PC-9 (cell line): ENCODE results near the gene AKT1. TPM values are rescaled to one million over a fixed set of nuclear protein-coding genes. Genes with fewer than 3 reads are reported as not detected.

Experiments used
- BruUV-seq: library from RNA; stranded (reverse); fragments of 400-500 nt; replicated peaks from 2 replicates; lab custom pipeline; 2021; lab: Mats Ljungman, UMichigan
- CTCF ChIA-PET: fragments of 300-600 bp; sonication (Branson Sonifier 250); formaldehyde crosslinking; loops from one replicate; lab custom pipeline; 2022; ENCODE audit warnings: antibody characterized with exemption; lab: Charles Lee
- POLR2A ChIA-PET: fragments of 300-600 bp; sonication (Branson Sonifier 250); formaldehyde crosslinking; loops from one replicate; lab custom pipeline; 2022; ENCODE audit warnings: antibody characterized with exemption; ENCODE audit not compliant: unreplicated experiment; lab: Charles Lee
- DNase-seq, 2 experiments: peaks; one replicate each; pipeline versions ENCODE4 v3.0.0 to v3.0.0-alpha.2; 2015 to 2022; ENCODE audit warnings: mixed read lengths in 1 of 2
- H2AFZ ChIP-seq: fragments of 200-600 bp; sonication (generic); 2 replicates; pipeline ENCODE4 v1.8.1; 2017; ENCODE audit warnings: antibody characterized with exemption
- H3F3A ChIP-seq: fragments of 200-600 bp; sonication (generic); 2 replicates; pipeline ENCODE4 v1.8.1; 2017; ENCODE audit warnings: antibody characterized with exemption, mild to moderate bottlenecking, low read depth; ENCODE audit not compliant: insufficient read depth
- H3K27ac ChIP-seq: fragments of 200-600 bp; sonication (generic); 2 replicates; pipeline ENCODE4 v1.6.1; 2016; ENCODE audit warnings: mixed run types
- H3K27me3 ChIP-seq: fragments of 200-600 bp; sonication (generic); 2 replicates; pipeline ENCODE4 v1.6.1; 2016; ENCODE audit warnings: low read depth, mixed run types; ENCODE audit not compliant: insufficient read depth
- H3K36me3 ChIP-seq: fragments of 200-600 bp; sonication (generic); 2 replicates; pipeline ENCODE4 v1.6.1; 2016; ENCODE audit warnings: low read depth, mixed run types
- H3K4me1 ChIP-seq: fragments of 200-600 bp; sonication (generic); replicated peaks from 2 replicates; pipeline ENCODE4 v1.6.1; 2016; ENCODE audit warnings: mixed run types; ENCODE audit not compliant: insufficient read depth
- H3K4me2 ChIP-seq: fragments of 200-600 bp; sonication (generic); 2 replicates; pipeline ENCODE4 v1.6.1; 2017; ENCODE audit warnings: mixed run types
- H3K4me3 ChIP-seq: fragments of 200-600 bp; sonication (generic); 2 replicates; pipeline ENCODE4 v1.6.1; 2016; ENCODE audit warnings: mixed run types
- H3K79me2 ChIP-seq: fragments of 200-600 bp; sonication (generic); 2 replicates; pipeline ENCODE4 v1.6.1; 2017; ENCODE audit warnings: low read depth, mixed run types
- H3K9me2 ChIP-seq: fragments of 200-600 bp; sonication (generic); 2 replicates; pipeline ENCODE4 v1.8.1; 2017; ENCODE audit warnings: mild to moderate bottlenecking; ENCODE audit not compliant: insufficient read depth
- H3K9me3 ChIP-seq: fragments of 200-600 bp; sonication (generic); 2 replicates; pipeline ENCODE4 v1.8.1; 2016; ENCODE audit warnings: low read depth; ENCODE audit not compliant: insufficient read depth
- H4K20me1 ChIP-seq: fragments of 200-600 bp; sonication (generic); 2 replicates; pipeline ENCODE4 v1.8.1; 2017; ENCODE audit not compliant: insufficient read depth
- EZH2 ChIP-seq: fragments of 200-600 bp; sonication (generic); IDR thresholded peaks from 2 replicates; pipeline ENCODE4 v1.8.0; 2017; ENCODE audit warnings: antibody characterized with exemption, low read depth
- intact Hi-C: fragments of 100-400 bp; cut with micrococcal nuclease; formaldehyde crosslinking; loops from one replicate; pipeline ENCODE4 v1.10.0; 2022; ENCODE audit not compliant: unreplicated experiment
- total RNA-seq: library from RNA; stranded (reverse); gene quantifications from 2 replicates; pipeline ENCODE4 v1.2.3, GENCODE V29; 2021
- TF ChIP-seq, protein P1 (sequence below): fragments of 200-600 bp; sonication (generic); conservative IDR thresholded peaks from 2 replicates; pipeline ENCODE4 v1.6.1; 2017; ENCODE audit warnings: mixed run types, antibody characterized with exemption, mild to moderate bottlenecking, moderate library complexity

AKT1 gene
- total RNA-seq, 1 experiment from 2014 or later = 107 TPM

DNA sequence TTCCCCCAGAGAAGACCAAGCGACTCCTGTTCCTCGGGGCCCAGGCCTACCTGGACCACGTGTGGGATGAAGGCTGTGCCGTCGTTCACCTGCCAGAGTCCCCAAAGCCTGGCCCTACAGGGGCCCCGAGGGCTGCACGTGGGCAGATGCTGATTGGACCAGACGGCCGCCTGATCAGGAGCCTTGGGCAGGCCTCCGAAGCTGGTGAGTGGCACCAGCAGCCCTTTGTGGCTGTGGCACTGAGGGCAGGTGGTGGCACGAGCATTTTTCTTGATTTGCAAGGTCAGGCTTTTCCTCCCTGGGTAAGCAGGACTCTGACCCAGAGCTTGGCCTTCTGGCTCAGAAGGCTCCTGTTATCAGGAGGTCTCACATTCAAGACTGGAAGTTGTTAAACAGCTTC is 39.9 kb downstream of the AKT1 start:
- intact Hi-C loops = no loop called here
- Histone ChIP-seq H3K79me2 (peaks cover 38% of the 10 kb centered on the region), H2AFZ (no peak overlapping the region), H3K4me3 (no peak overlapping the region), H3F3A (no peaks in the 10 kb centered on the region; the same call in 1 of the 2 replicates), H3K9me3 (no peaks in the 10 kb centered on the region), H3K4me2 (no peak overlapping the region), H3K36me3 (peaks cover 3% of the 10 kb centered on the region; the same call in 1 of the 2 replicates), H3K4me1 (peaks cover 9% of the 10 kb centered on the region), H3K9me2 (no peaks in the 10 kb centered on the region), H3K27ac (no peak overlapping the region), H4K20me1 (peaks cover 16% of the 10 kb centered on the region), H3K27me3 (no peaks in the 10 kb centered on the region)
- POLR2A ChIA-PET = no interaction called here
- TF ChIP-seq, protein P1, sequence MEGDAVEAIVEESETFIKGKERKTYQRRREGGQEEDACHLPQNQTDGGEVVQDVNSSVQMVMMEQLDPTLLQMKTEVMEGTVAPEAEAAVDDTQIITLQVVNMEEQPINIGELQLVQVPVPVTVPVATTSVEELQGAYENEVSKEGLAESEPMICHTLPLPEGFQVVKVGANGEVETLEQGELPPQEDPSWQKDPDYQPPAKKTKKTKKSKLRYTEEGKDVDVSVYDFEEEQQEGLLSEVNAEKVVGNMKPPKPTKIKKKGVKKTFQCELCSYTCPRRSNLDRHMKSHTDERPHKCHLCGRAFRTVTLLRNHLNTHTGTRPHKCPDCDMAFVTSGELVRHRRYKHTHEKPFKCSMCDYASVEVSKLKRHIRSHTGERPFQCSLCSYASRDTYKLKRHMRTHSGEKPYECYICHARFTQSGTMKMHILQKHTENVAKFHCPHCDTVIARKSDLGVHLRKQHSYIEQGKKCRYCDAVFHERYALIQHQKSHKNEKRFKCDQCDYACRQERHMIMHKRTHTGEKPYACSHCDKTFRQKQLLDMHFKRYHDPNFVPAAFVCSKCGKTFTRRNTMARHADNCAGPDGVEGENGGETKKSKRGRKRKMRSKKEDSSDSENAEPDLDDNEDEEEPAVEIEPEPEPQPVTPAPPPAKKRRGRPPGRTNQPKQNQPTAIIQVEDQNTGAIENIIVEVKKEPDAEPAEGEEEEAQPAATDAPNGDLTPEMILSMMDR = no peak
- TF ChIP-seq EZH2 = no peak
- no peak for DNase-seq
- CTCF ChIA-PET = no interaction called here
- no TSS peak for BruUV-seq

DNA sequence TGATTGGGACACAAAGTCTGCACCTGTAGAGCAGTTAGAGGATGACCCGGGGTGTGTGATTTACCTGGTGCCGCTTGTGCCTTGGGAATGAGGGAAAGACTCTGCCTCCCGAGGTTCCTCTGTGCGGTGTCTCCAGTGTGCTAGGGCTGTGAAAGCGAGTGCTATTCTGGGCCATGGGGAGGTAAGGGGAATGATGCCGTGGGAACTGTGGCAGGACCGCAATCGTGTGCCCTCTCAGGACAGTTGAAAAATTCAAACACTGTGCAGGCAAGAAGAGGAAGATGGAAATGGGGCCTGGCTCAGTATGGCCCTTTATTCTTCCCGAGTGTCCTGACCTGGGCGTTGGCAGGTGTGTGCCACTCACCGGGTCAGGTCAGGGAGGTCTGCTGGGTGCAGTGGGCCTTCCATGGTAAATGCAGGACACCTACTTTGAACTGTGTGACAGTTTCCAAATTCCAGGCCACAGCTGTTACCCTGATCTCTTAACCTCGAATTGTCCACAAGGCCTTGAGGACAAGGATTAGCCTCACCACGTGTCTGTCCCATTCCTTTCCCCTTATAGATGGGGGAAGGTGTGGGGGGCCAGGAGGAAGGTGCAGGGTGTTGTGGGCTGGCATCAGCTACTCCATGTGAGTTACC is 41.2 kb downstream of the AKT1 start:
- peak overlapping the region; percentile 61 for H3K4me3 ChIP-seq
- H2AFZ ChIP-seq = no peak overlapping the region
- no peak overlapping the region for H3K27ac ChIP-seq
- peaks cover 38% of the 10 kb centered on the region for H3K79me2 ChIP-seq
- peak overlapping the region; percentile 88 for H3K4me2 ChIP-seq
- peaks cover 18% of the 10 kb centered on the region for H3K4me1 ChIP-seq
- H3F3A ChIP-seq = peaks cover 7% of the 10 kb centered on the region; the same call in 1 of the 2 replicates
- H3K27me3 ChIP-seq = no peaks in the 10 kb centered on the region
- CTCF ChIA-PET = no interaction called here
- no peak for TF ChIP-seq EZH2
- TF ChIP-seq, protein P1 = no peak
- DNase-seq = no peak
- no peaks in the 10 kb centered on the region for H3K9me2 ChIP-seq
- BruUV-seq = TSS peak; percentile 36
- intact Hi-C loops = loop anchor here (5.0 kb wide), 1 partner anchor 72 kb away; no protein-coding TSS in a partner anchor
- peaks cover 16% of the 10 kb centered on the region for H4K20me1 ChIP-seq
- POLR2A ChIA-PET = interaction anchor here (0.7 kb wide), 1 partner anchor 547 kb away, joined by 7 read pairs; no protein-coding TSS in a partner anchor
- no peaks in the 10 kb centered on the region for H3K9me3 ChIP-seq
- peaks cover 3% of the 10 kb centered on the region; the same call in 1 of the 2 replicates for H3K36me3 ChIP-seq

DNA sequence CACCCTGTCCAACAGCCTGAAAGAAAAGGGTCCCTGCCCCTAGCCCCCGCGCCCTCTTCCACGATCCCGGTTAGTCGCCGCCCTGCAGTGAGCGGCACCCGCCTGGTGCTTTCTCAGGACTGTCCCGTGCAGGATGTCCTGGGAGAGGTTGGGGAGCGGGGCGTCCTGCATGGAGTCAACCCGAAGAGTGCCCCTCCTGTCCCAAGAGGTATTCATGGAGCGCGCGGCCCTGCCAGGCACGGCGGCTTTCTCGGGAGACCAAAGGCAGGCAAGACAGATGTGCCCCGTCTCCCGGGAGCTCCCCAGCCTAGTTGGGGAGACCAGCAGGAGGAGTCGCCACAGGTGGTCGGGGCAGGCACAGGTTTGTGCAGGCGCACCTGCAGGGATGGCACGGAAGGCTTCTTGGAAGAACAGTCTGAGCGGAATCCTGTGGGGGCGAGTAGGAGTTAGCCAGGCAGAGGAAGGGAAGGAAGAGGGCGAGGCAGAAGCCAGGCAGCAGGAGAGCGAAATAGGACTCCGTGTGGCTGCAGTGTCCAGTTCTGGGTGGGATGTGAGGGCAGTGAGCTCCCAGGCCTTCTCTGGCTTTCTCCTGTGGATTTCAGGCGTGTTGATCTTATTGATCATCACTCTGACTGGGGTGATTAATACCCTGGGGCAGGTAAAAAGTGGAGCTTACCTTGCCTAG is 41.9 kb downstream of the AKT1 start:
- H3K9me2 ChIP-seq = no peaks in the 10 kb centered on the region
- H3K79me2 ChIP-seq = peaks cover 38% of the 10 kb centered on the region
- H3K27me3 ChIP-seq = no peaks in the 10 kb centered on the region
- intact Hi-C loops = loop anchor here (5.0 kb wide), 1 partner anchor 71 kb away; no protein-coding TSS in a partner anchor
- H3K4me1 ChIP-seq = peaks cover 24% of the 10 kb centered on the region
- peaks cover 9% of the 10 kb centered on the region; the same call in 1 of the 2 replicates for H3F3A ChIP-seq
- H3K4me2 ChIP-seq = peak overlapping the region; percentile 88
- POLR2A ChIA-PET = interaction anchor here (0.7 kb wide), 1 partner anchor 548 kb away, joined by 7 read pairs; no protein-coding TSS in a partner anchor
- TF ChIP-seq, protein P1 = no peak
- TF ChIP-seq EZH2 = no peak
- H2AFZ ChIP-seq = peak overlapping the region; percentile 81; the same call in 1 of the 2 replicates
- BruUV-seq = no TSS peak
- CTCF ChIA-PET = no interaction called here
- no peak for DNase-seq
- H3K9me3 ChIP-seq = no peaks in the 10 kb centered on the region
- peak overlapping the region; percentile 61 for H3K4me3 ChIP-seq
- H3K27ac ChIP-seq = no peak overlapping the region
- H3K36me3 ChIP-seq = peaks cover 3% of the 10 kb centered on the region; the same call in 1 of the 2 replicates
- peaks cover 10% of the 10 kb centered on the region for H4K20me1 ChIP-seq
